Measurements from ENCODE around the gene AFP.

AFP gene

DNA sequence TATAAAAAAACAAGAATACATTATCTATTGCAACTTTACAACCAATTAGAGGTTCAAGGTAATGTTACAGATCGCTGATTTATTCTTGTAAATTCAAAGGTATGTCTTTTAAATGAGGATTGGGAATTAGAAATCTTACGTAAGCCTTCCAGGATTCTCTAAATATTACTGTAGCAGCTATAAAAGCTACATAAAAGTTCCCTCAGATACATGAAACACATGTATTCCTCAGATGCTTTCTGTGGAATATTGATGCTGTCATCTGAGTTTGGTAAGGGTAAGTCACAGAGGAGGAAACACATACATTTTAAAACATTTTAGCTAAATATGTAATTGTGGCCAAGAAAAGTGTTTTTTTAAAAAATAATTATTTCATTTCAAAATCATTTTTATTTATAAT lies 3.4 kb downstream of the AFP start:
- no peak for DNase-seq

DNA sequence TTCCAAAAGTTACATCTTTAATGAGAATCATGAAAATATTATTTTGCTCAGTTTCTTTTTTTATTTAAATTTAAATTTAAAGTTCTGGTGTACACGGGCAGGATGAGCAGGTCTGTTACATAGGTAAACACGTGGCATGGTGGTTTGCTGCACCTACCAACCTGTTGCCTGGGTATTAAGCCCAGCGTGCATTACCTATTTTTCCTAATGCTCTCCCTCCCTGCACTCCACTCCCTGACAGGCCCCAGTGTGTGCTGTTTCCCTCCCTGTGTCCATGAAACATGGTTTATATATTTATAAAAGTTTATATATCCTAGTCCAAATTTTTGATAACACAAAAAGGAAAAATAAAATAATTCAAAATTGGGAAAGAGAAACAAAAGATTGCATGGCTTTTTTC lies 4.0 kb downstream of the AFP start:
- DNase-seq, result no peak

DNA sequence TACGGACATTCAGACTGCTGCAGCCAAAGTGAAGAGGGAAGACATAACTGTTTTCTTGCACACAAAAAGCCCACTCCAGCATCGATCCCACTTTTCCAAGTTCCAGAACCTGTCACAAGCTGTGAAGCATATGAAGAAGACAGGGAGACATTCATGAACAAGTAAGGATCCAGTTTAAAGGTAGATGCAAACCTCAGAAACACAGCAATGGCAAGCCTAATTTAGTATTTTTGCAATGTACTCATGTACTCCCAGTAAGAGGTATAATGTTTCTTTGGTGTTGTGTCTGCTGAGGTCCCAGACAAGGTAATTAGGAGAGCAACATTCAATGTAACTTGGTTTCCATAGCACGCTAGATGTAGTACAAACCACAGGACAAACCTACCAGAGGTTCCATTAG lies 4.6 kb downstream of the AFP start:
- DNase-seq, result no peak

DNA sequence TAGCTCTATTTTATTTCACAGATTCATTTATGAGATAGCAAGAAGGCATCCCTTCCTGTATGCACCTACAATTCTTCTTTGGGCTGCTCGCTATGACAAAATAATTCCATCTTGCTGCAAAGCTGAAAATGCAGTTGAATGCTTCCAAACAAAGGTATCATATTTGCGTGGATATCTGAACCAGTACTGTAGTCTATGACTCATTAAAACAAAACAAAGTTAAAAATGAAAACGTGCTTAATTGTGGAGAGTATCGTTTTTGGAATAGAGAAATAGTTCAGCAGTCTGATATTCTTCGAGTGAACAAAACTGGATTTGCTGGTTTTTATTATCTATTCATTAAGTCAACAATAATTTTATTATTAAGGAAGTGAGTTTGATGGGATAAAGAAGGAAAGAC lies 6.3 kb downstream of the AFP start:
- DNase-seq, result no peak

DNA sequence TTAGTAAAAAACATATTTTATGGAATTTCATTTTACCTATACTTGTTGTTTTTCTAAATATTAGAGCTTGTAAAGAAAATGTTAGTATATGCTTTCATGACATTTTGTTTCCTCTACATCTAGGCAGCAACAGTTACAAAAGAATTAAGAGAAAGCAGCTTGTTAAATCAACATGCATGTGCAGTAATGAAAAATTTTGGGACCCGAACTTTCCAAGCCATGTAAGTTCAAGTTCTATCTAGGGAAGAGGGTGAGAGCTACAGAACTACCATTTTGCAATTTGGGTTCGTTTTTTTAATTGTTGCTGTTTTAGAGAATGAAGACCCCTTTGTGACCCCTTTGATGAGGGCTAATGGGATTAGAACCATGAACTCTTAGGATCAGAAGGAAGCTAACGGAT lies 7.2 kb downstream of the AFP start:
- no peak for DNase-seq

DNA sequence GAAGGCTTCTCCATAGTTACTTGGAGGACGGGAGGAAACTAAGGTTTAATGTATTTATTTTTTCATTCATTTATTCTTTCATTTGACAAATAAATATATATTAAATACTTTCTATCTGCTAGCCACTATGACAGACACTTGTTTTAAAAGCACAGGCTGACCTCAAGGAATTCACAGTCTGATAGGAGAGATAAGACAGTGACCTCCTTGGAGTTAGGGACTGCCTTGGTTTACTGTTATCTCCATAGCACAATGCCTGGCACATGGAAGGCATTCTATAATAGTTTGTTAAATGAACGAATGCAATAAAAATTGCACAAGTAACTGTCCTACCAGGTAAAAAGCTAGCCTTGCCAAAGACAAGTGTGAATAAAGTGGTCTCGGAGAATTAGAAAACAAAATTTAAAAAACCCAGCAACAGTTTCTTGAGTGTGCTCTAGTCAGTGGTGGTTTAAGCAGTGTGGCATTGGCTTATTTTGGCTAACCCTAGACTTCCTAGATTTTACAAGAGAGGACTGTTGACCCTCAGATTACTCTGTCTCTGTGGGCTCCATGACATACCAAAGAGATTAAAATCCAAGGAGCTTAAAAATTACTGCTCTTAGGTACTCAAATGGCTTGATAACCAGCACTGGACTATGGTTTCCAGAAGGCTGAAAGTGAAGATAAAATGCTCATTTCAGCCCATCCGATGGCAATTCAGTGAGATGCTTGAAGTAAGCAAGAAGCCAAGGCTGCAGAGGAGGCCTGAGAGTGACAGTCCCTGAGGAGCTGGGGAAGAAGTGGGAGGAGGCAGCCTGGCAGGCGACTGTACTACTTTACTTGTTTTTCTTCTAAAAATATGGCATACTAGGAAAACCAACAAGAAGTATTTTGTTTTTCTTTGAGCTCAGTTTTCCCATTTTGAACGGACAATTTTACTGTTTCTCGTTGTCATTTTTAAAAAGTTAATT lies 9.6 kb downstream of the AFP start:
- DNase-seq, result no peak

DNA sequence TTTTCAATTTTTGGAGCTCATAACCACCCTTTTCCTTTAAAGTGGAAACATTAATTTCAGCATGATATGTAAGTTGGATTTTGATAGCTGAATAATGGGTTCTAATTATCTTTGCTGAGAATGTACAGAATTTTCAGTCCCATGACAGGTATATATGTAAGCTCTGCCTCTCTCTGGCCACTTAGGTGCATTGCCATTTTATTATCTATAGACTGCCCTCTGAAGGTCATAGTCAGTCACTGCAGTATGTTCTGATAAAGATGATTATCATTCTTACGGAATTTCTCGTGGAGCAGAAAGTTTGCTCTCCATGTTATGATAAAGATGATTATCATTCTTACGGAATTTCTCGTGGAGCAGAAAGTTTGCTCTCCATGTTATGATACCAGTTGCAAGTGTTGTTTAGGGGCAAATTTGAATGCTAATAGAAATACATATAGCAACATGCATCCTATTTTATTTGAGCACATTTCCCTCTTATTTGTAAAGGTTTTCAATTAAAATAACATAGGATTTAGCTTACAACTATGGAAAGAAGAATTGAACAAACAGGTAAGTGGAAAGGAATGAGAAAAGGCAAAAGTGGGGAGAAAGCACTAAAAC lies 10.4 kb downstream of the AFP start:
- no peak for DNase-seq

DNA sequence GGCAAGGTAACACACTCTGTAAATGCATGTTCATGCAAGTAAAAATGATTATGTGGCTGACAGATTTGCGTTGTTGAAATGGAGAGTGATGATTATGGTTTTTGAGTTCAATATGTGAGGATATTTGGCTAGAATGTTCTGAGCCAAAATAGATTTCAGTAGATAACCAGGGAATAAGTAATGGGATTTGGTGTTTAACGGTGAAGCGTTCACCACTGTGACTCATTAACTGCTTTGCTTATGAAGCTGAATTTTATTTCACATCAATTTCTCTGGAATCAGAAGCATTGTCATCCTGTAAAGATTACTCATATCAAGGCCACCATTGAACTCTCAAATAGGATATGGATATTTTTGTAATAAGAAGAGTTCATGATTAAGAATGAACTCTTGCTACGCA lies 11.7 kb downstream of the AFP start:
- no peak for DNase-seq

DNA sequence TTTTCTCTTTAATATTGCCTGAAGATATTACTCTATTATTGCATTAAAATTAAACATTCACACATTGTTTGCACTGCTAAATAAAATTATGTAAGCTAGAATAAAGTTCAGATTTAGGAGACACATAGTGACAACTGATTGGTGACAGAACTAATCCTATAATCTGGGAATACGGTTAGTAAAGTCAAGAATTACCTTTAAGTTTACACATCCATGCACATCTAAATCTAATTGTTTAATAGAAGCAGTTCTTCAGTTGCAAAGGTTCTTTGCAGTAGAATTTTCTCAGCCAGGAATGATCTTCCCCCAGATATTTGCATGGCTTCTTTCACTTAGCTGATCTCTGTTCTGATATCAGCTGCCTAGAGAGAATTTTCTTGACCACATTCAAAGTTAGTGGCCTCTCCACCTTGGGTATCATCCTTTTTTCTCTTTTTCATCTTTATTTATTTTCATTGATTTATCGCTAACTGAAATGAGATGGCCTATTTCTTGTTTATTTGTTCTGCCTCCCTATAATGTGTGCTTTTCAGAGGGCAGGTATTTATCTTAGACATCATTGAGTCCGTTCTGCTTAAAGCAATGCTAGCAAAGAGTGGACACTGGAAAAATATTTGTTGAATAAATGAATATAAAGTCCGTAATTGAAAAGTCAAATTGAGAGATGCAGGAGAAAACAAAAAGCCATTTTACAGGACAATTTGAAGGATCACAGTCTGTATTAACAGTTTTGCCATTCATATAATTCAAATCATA lies 12.6 kb downstream of the AFP start:
- no peak for DNase-seq

DNA sequence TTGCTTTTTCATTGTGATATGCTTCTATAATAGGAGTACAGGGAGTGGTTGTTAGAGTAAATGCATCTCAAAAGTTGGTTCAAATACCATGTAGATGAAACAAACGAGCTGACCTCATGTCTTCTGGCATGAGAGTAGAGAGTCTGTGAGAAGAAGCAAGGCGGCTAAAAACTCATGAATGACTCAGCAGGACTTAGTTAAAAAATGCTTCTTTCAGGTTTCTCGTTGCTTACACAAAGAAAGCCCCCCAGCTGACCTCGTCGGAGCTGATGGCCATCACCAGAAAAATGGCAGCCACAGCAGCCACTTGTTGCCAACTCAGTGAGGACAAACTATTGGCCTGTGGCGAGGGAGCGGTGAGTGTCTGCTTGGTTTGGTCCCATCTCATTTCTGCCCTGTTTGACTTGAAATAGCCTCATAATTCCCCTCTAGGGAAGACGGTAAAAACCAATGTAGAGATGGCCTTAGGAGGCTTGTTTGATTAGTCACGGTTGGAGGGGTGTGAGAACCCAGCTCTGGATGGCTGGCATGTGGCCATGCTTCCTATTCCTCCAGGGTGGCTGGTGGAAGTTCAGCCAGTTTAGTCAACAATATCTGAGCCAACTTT lies 14.5 kb downstream of the AFP start:
- no peak for DNase-seq

DNA sequence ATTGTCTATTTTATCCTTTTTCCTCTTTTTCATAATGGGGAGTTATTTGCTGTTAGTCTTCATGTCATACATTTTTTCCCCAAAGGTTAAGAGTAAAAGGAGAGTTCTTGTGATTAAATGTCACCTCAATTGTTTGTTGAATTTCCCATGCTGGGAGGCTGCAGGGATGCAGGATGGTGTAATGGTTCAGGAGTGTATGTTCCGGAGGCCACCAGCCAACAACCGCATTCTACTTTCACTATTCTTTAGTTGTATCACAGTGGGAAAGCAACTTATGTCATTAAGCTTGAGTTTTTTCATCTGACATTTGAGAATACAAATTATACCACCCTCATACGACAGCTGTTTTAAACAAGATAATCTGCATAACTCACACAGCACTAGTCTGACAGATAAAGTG lies 15.4 kb downstream of the AFP start:
- DNase-seq, result no peak

DNA sequence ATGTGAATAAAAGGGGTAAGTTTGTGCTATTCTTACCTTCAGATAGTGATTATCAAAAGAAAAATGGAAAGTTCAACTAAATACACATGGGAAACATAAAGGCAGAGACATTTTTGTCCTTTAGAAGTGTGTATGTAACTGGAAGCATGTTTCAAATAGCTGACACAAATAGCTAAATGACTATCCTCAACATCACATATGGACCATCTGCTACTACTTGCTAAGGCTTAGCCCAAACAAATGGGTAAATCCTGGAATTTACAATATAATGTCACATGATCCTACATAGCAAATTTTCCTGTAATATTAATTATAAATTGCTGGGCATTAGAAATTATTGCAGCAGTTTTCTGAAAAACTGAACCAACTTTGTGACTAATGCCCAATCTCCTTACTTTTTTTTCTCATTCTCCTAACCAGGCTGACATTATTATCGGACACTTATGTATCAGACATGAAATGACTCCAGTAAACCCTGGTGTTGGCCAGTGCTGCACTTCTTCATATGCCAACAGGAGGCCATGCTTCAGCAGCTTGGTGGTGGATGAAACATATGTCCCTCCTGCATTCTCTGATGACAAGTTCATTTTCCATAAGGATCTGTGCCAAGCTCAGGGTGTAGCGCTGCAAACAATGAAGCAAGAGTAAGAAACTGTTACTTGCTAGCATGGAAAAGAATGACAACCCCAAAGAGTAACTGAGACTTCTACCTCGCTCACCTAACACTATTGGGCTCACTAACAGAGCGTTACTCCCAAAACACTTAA lies 16.1 kb downstream of the AFP start:
- DNase-seq, result no peak

DNA sequence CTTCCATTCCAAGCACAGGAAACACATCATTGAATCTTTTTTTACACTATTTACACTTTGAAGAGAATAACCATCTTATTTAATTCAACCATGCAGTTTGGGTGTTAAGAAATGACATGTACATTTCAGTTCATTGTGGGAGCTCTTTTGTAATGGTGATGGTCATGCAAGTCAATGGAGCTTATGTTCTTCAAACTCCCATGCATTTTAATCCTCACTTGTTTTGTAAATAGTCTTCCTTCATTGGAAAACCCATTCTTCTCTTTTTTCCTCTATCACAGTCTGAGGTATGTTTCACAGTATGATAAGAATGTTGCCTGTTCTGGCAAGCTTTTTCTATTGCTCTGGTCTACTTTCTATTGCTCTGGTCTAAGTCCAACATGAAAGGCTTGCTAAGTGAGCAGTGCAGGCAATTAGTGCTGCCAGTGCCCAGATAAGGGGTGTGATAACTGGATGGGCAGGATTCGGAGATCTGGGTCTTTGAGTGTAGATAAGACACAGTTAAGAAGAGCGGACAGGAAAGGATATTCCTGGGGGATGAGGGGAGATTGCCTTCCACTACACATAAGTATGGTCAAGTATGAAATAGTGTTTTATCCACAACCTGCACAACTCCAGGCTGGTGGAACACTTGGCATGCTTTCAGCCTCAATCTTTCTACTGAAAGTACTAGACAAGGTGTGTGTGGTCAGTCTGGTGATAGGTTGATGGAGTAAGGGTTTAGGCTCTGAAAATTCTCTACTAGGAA lies 17.1 kb downstream of the AFP start:
- no peak for DNase-seq

DNA sequence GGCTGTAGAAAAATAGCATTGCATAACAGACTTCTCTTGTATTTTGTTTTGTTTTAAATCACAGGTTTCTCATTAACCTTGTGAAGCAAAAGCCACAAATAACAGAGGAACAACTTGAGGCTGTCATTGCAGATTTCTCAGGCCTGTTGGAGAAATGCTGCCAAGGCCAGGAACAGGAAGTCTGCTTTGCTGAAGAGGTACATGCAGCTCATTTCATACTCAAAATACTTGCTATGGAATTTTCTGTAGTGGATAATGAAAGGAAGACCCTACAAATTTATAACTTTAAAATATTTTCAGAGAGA lies 17.6 kb downstream of the AFP start:
- DNase-seq, result no peak

DNA sequence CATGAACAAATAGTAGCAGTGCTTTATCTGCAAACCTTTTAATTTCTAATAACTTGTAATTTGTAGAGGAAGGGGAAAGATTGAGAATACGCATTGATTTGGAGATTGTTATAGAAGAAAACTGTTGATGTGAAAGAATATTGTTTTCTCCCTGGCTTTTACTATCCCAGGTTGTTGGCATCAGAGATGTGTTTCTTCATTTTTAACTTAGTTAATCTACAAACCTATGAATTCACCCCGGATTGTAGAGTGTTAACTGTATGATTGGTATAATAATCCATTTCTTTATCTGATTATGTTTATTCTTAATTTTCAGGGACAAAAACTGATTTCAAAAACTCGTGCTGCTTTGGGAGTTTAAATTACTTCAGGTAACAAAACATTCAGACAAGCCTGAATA lies 18.9 kb downstream of the AFP start:
- no peak for DNase-seq

DNA sequence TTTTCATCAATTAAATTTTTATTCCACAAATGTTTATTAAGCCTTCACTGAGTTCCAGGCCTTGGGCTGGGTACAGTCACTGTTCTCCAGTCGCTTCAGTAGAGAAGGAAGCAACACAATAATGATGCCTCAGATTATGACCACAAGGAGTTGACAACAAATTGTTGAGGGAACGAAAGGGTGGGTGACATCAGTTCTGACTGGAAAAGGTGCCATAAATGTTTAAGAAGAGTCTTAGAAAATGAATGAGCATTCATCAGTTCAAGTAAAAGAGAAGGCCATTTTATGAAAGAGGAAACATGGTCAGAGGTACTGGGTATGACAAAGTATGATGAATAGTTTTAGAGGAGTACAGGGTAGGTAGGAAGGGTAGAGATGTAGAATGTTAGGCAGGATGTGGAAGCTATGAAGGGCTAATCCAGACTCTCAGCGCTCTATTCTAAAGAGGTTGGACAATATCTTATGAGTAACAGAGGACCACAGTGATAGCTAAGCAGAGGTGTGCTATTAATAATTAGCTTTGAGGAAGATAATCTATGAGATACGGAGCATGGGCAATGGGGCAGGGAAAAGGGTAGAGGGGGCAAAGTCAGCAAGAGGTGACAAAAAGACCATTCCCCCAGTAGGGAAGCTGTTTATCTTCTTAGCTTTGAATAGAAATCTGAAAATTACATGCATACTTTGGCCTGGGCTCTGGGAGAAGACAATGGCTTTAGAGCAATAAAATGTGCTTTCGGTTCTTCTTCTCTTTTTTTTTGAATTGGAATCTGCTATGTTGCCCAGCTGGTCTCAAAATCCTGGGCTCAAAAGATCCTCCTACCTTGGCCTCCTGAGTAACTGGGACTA lies 20.4 kb downstream of the AFP start:
- no peak for DNase-seq

DNA sequence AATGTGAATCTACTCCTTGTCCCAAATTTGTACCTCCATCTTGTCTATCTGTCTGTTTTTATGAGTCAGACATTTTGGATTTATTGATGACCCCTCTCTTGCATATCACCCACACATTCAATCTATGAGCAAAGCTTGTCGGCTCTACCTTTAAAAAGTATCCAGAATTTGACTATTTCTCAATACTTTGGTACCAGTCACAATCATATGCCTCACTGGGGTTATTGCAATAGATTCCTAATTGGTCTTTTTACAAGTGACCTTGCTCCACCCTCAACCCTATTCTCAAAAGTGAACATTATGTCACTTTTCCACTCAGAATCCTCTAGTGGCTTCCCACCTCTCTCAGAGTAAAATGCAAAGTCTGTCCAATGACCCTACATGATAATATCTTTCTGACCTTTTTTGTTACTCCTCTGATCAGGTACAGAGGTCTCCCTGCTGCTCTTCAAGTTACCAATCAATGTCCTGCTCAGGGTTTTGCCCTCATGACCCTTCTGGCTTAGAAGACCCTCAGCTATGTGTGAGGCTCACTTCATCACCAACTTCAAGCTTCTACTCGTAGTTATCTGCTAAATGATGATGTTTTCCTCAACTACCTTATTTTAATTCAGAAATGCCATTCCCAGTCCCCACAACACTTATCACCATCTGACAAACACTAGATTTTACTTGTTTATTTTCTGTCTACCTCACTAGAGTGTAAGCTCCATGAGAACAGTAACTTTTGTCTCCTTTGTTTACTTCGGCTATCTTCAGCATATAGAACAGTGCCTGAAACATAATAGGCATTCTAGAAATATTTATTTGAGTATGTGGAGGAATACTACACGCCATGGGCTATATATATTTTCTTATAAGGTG lies 22.4 kb downstream of the AFP start:
- DNase-seq, result no peak

DNA sequence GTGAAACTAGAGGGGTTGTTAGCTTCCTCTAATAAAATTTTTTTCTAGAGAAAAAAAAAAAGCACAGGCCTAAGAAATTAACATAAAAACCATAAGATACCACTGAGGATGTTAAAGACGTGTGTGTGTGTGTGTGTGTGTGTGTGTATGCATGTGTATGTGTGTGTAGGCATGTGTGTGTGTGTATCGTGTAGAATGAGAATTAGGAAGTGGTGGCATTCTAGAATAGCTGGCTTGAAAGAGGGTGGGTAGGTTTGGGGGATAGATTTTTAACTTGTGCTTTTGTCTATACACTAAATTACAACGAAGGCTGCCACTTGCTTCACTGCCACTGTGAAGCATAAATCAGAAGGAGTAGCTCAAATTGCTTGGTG lies 23.0 kb downstream of the AFP start:
- no peak for DNase-seq

DNA sequence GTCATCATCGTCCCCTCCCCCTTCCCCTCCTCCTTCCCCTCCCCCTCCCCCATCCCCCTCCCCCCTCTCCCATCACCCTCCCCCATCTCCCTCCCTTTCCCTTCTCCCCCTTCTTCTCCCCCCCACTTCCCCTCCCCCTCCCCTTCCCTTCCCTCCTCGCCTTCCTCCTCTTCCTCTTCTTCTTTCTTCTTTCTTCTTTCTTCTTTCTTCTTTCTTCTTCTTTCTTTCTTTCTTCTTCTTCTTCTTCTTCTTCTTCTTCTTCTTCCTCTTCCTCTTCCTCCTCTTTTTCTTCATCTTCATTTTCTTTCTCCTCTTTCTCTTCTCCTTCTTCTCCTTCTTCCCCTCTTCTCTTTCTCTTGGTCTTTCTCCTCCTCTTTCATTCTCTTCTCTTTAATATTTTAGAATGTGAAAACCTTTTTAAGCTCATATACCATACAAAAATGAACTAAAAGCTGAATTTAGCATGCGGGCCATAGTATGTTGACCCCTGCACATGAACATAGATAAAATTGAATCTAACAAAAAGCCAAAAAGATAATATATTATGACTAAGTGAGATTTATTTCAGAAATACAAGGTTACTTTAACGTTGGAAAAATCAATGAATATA lies 25.0 kb downstream of the AFP start:
- DNase-seq, result no peak

DNA sequence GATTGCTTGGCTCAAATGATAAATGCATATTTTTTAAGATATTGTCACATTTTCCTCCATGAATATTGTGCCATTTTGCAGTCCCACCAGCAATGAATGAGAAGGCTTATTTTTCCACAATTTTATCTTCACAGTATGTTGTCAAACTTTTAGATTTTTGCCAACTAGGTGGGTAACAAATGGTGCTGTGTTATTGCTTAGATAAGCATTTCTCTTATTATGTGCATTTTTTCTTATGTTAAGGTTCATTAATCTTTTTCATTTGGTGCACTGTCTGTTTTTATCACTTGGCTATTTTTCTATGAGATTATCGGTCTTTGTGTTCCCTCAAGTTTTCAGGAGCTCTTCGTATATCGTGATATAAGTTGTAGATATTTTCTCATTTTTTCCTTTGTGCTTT lies 32.1 kb downstream of the AFP start:
- DNase-seq, result no peak

Data from CD4-positive, alpha-beta T cell treated with Interleukin-17A for 4 hours (primary cell).